Stimulated activated CD8-positive, alpha-beta memory T cell treated with anti-CD3 and anti-CD28 coated beads, Interleukin-4, amount 100 ng/mL, for 24 hours (primary cell): ENCODE data around the gene PITHD1.
A peak's percentile ranks its signal among the peaks of the same experiment; 100 is the strongest.
"Not testable (repeated sequence)": the region's sequence is repeated elsewhere in the genome, so short reads cannot be mapped to it uniquely, and the experiment has no call there.

ENCODE experiments used
- DNase-seq: peaks from one replicate; pipeline ENCODE4 v3.0.0-alpha.2; 2020; ENCODE audit warnings: low read depth

Gene PITHD1

DNA sequence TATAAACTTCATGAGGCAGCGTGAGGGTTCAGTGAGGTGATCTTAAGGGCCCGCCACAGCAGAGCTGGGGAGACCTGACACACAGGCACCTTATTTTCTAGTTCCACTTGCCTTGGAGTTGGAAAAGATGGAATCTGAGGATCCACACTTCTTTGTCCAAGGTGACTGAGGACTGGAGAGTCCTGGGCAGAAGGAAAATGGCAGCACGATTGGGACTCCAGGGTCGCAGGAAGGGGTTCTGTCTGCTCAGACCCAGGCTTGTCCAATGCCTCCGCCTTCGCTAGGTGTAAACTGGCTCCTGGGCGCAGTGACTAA, 21.0 kb downstream of the PITHD1 start:
- no peak for DNase-seq

DNA sequence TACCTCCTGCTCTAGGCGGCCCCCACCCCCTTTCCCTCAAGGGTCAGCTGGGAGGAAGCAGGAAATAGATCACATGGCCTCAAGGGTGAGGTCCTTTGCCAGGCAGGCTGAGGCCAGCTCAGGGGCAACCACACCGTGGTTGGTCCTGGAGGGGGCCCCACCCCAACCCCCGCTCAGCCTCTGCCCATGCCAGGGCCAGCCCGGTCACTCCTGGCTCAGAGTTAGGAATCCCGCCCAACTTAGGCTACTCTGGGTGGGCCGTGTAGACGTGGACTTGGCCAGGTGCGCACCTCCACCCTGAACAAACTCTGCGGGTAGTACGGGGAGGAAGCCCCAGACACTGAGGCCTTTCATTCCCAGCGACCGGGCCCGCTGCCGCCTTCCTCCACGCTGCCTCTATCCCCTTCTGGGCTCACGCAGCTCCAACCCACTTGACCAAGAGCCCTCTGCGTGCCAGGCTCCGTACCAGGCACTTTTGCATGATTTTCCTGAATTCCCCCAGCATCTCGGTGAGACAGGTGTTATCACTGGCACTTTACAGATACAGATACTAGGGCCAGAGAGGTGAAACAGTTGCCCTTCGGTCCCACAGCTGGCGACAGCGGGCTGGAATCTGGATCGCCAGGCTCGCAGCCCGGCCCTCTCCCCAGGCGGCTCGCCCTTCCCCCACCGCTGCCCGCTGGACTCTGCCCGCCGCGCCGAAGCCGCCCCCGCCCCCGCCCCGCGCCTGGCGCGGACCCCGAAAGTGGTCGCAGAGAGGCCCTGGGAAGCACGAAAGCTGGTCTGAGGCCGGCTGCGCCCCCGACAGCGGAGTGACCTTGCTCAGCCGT, 21.6 kb downstream of the PITHD1 start:
- DNase-seq: no peak

DNA sequence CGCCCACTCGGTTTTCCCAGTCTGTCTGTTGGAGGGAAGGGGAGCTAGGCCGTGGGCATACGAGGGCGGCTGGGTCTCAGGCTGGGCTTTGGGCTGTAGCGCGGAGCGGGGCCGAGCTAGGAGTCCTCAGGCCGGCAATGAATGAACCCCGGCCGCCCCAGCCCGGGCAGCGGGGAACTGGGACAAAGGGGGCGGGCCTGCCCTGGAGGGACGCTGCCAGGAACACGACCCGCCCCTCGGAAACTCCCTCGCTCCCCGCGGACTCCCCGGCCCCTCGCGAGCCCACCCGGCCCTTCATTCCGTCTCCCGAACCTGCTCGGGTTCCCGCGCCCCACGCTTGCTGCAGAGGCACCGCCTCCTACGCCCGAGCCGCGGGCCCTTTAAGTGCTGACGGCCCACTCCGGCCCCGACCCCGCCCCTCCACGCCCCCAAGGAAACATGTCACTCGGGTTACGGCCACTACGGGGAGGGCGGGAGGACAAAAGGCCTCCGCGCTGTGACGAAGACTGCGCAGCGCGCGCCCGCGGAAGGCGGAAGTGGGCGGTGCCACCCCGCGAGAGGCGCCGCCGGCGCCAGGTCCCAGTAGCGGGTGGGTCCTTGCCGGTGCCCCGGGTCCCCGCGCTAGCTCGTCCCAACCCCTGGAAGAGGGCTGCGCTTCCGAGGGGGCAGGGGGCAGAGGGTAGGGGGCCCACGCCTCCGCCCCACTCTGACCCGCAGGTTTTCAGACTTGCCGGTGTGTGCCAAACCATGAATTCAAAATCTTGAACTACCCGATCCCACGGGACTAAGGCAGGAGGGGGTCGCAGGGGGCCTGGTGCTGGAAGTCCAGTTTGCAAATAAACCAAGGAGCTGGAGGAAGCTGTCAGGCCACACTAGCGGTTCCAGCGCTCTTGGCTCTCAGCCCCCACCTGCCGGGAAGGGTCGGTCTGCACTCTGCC, 22.5 kb downstream of the PITHD1 start, which contains the start of gene GALE:
Gene GALE (minus strand): TSS at position 355 of the 938 bp plus-strand sequence. CDS start 1,747 bp downstream, outside the sequence.
- peak; percentile 97 for DNase-seq

DNA sequence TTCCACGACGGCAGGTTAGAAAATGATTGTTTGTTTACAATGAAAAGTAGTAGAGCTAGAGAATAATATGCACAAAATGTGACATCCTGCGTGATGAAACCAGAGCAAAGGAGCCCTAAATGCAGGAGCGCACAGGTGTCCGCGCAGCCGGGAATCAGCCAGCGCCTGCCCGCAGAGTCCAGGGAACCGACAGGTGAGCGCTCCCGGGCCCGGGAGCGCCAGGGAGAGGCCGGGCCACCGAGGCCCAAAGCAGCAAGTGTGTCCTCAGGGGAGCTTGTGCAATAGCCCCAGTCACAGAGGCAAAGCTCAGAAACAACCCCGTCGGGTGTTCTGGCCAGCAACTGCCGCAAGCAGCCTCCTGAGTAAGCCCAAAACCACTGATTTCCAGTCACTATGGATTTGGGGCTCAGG, 23.1 kb downstream of the PITHD1 start:
- DNase-seq: no peak

DNA sequence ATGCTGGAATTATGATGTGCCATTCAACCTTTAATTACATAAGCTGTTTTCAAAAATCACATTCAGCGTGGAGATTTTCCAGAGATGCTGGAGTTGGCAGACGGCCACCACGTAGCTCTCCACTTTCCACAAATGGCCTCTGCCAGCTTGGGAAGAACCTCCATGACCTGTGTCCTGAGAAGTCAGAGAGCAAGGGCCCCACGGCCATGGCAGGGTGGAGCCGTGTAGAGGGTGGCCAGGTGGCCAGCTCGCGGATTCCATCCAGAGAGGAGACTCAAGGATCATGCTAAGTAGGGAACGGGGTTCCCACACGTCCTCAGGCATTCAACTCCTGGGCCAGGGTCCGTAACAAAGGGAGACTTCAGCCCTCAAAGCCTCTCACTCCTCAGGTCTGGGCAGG, 23.7 kb downstream of the PITHD1 start:
- DNase-seq: no peak

DNA sequence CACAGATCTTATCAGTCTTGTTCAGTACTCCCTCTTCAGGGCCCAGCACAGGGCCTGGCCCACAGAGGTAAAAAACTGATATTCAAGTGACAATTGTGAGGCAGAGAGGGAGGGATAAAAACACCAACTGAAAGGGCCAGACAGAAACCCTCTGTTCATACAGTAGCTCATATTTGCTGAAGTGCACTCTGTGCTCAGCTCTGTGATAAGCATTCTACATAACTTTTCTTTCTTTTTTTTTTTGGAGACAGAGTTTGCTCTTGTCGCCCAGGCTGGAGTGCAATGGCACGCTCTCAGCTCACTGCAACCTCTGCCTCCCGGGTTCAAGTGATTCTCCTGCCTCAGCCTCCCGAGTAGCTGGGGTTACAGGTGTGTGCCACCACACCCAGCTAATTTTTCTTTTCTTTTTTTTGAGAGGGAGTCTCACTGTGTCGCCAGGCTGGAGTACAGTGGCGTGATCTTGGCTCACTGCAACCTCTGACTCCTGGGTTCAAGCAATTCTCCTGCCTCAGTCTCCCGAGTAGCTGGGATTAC, 24.7 kb downstream of the PITHD1 start:
- not testable (repeated sequence) for DNase-seq

DNA sequence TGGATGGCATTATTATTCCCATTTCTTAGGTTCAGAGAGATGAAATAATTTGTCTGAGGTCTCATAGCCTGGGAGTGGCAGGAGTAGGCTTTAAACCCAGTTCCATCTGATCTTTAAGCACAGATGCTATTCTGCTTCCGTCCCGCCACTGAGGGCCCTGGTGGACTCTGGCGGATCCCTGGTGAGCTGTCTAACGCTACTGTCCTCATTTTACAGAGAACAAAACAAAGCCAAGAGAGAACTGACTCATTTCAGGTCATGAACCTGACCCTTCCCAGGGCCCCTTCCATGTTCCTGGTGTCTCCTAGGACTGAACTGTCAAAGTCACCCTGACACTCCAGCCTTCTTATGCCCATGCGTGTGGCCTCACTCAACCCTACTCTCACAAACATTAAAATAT, 25.5 kb downstream of the PITHD1 start:
- no peak for DNase-seq

DNA sequence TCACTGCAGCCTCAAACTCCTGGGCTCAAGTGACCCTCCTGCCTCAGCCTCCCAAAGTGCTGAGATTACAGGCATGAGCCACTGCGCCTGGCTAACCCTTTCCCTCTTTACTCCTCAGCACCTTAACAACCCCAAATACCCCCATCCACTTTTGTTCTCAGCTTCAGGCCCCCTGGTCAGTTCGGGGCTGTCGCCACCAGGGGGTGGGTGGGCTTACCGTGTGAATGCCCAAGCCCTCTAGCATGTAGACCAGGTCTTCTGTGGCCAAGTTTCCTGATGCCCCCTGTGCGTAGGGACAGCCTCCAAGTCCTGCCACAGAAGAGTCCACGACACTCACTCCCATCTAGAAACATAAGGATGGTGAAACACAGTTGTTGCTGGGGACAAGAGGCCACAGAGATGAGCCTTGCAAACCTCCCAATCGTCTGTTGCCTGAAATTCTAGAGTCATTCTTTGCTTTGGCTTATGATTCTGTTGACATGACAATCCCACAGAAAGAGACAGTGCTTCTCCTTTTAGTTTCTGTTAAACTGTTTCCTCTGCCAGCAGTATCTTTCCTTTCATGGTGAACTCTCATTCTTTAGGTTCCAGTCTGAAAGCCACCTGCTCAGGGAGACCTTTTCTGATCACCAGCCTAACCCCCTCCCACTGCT, 26.1 kb downstream of the PITHD1 start:
- no peak for DNase-seq

DNA sequence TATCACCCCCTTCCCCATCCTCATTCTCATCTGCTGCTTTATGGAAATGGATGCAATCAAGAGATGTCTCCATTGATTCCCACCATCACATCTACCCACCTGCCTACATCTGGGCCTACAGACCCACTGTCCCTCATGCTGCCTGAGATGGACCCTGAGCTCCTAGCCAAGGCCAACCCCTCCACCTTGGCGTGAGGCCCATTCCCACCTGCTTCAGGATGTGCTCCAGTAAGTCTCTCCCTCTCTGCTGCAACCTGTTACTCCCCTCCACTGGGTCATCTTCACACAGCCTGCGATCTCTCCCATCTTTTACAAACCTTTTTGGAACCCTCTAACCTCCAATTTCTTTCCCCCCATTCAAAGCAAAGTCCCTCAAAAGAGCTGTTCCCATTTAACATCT, 26.8 kb downstream of the PITHD1 start:
- DNase-seq: no peak

DNA sequence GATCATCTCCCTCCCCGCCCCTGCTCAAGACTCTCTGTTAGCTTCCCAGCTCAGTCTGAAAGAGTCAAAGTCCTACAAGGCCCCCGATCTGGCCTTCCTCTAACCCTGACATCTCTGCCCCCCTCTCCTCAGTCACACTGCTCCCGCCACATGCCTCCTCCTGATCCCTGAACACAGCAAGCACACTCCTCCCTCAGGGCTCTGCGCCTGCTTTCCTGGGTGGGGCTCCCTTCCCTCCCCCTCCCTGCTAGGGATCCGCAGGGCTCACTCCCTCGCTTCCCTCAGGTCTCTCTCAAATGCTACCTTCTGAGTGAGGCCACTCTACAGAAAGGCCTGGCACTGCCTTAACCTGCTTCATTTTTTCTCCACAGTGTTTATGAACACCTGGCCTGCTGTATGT, 28.1 kb downstream of the PITHD1 start:
- DNase-seq: no peak

DNA sequence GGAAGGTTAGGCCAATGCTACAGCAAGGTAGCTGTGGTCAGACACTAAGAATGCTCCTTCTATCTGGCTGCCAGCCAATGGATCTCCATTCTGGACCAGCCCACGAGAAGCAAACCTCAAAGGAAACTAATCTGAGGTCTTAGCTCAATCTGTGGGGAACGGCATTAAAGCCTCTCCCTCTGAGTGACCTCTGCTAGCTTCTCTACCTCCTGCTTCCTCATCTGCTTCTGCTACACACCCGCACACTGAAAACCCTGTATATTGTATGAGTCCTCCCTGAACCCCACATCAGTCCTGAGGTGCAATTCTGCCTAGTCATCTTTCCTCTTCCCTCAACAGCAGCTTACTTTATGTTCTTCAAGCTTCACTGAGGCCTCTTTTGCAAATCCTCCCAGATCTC, 29.2 kb downstream of the PITHD1 start:
- no peak for DNase-seq

DNA sequence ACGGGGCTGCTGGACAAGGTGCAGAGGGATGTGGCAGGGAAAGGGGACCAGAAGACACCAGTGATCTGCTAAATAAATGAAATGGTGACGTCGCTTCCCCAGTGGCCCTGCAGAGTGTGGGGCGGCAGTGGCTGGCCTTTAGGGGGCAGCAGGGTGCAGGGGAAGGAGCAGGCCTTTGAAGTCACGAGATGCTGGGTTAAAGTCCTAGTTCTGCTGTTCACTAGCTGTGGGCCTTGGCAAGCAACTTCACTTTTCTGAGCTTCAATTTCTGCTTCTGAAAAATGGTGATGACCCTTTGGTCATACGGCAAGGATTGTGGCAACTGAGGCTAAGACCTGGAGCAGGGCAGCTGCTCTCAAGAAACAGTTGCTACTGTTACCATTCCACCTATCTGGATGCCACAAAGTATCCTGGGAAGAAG, 31.5 kb downstream of the PITHD1 start:
- DNase-seq: peak; percentile 70

DNA sequence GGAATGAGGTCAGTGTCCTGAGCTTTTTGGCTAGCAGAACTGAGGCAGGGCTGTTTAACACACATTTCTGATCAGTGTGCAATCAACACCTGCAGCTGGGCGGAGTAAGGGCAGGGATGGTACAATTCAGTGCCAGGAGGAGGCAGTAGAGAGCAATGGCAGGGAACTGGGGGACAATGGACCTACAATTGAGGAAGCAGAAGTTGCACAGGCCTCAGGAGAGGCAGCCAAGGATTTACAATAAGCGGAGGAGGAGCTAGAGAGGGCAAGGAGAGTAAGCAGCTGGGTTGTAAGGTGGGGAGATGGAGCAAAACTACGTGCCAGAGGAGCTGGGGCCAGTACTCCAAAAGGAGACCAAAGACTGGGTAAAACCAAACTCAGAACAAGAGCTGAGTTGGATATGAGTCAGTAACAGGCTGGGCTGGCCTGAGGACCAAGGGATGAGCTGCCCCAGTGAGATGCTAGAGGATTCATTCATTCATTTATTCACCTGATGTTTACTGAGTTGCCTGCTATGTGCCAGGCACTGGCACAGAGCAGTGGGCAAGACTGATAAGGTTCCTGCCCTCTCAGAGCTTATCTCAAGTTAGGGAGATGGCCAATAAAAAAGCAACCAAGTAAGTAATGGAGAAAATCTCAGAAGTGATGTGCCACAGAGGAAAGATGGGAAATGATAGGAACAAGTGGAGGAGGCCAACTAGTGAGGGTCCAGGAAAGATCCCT, 32.8 kb downstream of the PITHD1 start:
- DNase-seq: no peak

DNA sequence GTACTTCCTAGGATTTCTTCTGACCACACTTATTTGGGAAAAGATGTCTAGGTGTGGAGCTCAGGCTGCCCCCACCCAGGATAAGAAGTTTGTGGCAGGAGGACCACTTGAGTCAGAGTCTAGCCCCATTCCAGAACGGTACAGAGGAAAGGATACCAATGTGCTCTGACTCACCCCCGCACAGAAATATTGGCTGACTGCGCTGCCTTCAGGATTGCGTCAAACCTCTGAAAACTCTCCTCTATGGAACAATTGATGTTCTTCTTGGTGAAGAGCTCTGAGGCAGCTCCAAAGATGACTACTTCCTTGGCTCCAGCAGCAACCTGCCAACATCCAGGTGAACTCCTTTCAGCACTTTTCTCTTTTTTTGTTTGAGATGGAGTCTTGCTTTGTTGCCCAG, 35.8 kb downstream of the PITHD1 start:
- DNase-seq: no peak

DNA sequence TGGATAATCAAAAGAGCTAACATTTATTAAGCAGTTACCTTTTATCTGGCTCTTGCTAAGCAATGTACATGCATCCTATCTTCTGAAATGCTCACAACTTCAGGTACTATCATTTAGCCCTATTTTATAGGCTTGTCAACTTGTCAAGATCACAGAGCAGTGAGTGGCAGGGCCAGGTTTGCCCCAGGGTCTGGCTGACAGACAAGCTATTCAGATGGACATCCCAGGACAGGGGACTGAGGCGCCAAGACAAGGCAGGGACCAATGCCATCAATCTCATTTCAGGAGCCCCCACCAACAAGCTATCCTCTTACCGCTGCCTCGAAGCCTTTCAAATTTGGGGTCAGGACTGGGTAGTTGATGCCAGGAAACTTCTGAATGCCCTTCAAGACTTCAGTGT, 38.1 kb downstream of the PITHD1 start:
- no peak for DNase-seq

DNA sequence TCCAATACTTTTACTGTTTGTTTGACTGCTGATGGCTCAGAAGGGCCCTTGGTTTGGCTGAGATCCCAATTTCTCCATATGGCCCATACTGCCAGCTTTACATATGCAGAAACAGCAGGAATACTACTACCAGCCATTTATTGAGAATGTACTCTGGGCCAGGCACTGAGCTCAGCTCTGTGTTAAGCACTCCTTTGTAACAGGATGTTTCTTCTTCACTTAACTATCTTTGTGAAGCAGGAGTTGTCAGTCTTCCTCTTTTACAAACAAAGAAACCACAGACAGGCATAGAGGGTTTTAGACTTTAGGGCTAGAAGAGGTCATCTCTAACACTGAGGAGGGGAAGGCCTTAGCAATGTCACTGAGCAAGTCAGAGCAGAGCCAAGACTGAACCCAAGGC, 38.7 kb downstream of the PITHD1 start:
- no peak for DNase-seq

DNA sequence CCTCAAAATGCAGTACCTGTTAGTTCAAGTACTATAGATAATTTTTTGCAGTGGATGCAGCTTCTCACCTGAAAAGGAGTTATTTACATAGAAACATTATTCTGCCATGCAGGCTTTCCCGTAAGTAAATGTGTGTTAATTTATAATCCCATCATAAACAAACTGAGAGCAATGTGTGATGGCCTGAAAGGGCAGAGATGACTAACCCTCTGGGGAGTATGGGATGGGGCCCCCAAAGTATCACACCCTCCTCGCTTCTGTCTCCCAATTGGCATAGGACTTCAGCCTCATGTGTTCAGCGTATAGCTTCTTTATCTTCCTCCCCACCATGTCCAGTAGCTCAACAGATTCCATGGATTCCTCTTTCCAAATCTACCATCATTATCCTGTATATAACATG, 39.4 kb downstream of the PITHD1 start:
- no peak for DNase-seq

DNA sequence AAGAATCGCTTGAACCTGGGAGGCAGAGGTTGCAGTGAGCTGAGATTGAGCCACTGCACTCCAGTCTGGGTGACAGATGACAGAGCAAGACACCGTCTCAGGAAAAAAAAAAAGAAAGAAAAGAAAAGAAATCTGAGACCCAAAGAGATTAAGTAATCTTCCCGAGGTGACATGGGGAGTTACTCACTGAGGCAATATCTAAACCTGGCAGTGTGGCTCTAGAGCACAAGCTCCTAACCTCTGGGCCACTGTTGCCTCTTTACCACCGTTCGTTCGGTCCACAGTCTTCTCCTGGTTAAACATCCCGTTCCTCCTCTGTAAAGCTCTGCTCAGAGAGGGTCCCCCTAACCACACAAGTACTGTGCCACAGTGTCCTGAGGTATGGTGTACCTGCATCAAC, 45.5 kb downstream of the PITHD1 start:
- DNase-seq: no peak

DNA sequence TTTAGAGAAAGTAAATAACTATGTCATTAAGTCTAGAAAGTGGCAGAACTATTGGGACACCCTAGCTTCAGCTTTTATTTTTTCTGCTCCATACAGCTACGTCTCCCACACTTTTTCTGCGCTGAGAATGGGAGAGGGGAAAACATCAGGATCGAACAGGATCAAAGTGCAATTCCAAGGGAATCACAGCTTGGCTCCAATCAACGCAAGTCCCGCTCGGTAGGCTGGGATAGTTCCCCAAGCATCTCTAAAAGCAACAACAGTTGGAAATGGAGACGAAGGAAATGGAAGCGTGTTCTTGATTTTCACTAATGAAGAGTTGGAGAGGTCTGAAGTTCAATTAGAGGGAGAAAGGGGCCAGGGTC, 46.5 kb downstream of the PITHD1 start:
- DNase-seq: no peak

DNA sequence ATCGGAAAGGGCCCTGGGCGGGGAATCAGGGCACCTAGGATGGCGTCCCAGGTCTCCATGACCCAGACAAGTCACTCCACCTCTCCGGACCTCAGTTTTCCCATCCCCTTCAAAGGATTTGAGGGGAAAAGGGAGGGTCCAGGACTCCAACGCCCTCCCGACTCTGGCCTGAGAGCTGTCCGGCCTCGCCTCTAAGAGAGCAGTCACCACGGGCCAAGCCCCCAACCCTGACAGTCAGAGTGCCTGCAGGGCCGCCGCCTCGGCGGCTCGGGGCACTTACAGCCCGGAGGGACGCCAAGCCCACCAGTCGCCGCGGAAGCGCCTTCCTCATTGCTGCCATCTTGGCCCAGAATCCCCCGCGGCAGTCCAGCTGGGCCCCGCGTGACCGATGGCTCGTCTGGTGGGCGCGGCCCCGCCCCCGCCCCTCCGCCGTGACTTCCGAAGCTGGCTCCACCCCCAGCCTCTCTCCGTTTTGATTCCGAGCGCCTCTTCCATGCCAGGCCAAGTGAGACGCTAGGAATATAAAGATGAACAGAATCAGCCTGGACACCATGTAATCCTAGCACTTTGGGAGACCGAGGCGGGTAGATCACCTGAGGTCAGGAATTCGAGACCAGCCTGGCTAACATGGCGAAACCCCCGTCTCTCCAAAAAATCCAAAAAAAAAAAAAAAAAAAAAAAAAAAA, 47.0 kb downstream of the PITHD1 start, which contains the start of gene HMGCL:
Gene HMGCL (minus strand): TSS at position 354 of the 686 bp plus-strand sequence. CDS start 14 bp downstream, at position 340.
- peak; percentile 85 for DNase-seq
